Activated CD8-positive, alpha-beta memory T cell treated with anti-CD3 and anti-CD28 coated beads for 24 hours (primary cell): ENCODE results near the gene IL18R1.
"Not testable (repeated sequence)": the region's sequence is repeated elsewhere in the genome, so short reads cannot be mapped to it uniquely, and the experiment has no call there.

Experiments
- DNase-seq: peaks from one replicate; pipeline ENCODE4 v3.0.0-alpha.2; 2020

The IL18R1 gene, protein sequence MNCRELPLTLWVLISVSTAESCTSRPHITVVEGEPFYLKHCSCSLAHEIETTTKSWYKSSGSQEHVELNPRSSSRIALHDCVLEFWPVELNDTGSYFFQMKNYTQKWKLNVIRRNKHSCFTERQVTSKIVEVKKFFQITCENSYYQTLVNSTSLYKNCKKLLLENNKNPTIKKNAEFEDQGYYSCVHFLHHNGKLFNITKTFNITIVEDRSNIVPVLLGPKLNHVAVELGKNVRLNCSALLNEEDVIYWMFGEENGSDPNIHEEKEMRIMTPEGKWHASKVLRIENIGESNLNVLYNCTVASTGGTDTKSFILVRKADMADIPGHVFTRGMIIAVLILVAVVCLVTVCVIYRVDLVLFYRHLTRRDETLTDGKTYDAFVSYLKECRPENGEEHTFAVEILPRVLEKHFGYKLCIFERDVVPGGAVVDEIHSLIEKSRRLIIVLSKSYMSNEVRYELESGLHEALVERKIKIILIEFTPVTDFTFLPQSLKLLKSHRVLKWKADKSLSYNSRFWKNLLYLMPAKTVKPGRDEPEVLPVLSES

DNA sequence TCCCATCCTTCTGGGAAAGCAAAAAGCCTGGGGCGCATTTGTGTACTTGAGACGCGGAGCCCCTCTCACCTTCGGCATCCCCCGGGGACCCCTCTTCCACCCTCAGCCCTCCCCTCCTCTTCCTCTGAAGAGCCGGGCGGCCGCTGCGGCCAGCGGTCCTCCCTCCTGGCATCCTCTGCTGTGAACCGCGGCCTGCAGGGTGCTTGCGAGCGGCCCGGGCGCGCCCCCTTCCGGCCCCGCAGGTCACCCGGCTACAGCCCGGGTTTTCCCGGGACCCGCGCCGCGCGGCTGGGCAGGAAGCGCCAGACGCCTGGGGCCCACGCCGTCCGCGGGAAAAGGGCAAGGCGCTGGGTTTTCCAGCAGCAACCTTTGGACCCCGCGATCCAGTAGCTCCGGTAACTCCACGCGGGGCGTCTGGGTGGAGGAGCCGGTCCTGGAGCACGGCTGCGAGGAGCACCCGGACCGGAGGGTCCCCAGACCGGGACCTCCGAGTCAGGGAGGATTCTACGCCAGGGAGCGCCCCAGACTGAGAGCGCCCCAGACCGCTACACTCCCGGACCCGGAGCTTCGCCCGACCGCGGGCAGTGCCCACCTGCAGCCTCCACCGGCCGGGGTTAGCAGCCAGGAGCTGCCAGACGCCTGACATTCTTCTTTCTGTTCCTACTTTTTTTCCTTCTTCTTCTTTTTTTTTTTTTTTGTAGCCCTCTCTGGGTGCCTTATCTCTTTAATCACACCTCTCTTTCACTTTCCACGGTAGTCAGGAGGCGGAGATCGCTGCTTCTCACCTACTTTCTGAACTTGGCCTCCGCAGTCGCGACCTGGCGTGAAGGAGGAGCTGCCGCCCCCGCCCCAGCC, at the start of gene IL18R1:
TSS of gene IL18R1 (plus strand) at position 271 of the 855 bp plus-strand sequence. CDS start 6,865 bp downstream, outside the sequence.
- DNase-seq = peak; percentile 90

DNA sequence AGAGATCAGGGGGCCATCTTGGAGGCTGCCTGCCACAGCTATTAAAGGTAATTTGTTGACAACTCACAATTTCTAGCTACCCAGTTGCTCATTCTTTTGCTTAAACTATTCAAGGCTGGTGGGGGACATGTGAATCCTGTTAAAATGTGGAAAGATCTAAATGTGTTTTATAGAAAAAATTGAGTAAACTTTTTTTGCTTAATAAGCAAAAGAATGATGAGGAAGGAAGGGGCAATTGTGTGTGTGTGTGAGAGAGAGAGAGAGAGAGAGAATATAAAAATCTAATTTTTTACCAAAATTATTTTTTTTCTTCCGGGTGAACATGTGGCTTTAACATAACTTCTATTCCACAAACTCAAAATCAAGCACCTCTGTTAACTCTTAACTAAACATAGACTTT, 49.5 kb upstream of the IL18R1 start:
- no peak for DNase-seq

DNA sequence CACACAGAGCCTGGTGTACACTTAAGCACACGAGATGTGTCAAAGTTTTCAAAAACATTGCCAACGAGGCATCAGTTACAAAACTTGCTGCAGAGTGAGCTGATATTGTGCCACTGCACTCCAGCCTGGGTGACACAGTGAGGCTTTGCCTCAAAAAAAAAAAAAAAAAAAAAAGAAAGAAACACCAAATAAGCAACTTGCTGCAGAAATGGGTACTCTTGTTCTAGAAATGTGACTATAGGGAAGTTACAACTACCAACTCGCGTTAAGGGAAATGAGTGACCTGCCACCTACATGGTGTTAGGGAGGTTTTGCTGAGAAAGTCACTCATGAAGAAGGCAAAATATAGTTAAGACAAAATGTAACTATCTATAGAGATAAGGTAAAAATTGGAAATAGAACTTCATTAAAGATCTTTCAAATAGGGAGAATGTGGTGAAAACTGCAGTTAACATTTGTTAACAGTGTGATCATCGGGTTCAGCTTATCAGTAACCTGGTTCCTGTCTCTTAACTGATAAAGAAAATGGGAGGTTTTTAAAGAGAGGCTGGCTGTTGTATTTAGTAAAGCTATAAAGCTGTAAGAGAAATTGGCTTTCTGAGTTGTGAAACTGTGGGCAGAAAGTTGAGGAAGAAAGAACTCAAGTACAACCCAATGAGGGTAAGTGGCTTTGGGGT, 44.5 kb upstream of the IL18R1 start, which contains the start of gene IL1RL1:
TSS of gene IL1RL1 (plus strand) at position 600 of the 677 bp plus-strand sequence. CDS start 26,702 bp downstream, outside the sequence.
- no peak for DNase-seq

DNA sequence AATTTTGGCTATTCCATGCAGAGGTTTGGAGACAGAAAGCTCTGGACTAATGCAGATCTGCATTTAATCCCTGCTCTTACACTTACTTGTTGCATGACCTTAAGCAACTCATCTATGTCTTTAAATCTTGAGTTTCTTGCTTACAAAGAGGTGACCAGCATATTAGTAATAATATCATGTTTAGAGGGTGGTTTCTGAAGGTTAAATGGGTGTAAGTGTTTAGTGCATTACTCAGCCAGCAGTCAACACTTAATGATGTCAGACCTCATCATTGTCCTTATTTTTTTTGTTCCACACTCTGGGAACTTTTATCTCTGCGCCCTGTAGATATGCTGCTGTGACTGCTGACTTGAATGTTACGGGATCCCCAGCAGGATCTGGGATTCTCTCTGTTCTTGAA, 42.6 kb upstream of the IL18R1 start:
- no peak for DNase-seq

DNA sequence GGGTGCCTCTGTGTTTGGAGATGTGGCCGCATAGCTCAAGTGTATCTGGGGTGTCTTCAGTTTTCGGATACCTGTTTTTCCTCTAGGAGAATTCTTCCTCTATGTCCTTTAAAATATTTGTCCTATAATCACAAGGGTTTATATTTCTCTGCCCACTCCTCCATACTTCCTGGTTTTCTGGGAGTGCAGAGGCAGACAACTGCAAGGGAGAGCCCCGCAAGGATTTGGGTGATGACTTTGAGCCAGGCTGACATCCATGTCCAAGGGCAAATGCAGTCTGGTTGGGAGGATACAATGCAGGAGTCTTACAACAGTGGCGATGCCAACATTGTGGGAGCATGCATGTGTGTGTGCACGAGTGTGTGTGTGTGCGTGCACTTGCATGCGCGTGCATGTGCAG, 42.1 kb upstream of the IL18R1 start:
- DNase-seq = no peak

DNA sequence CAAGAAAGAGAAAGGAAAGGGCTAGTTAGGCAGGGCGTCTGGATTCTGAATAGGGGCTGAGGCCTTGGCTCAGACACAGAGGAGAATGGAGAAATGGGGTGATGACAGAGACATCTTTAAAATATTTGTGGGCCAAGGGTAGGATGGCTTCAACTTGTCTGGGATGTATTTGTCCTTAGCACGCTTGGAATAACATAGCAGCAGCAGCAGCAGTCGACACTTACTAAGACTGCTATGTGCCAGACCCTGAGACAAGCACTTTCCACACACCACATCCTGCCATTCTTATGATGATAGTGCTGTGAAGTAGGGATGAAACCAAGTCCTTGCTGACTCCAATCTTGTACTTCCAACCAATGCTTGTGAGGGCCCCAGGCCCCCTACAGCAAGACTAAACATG, 41.6 kb upstream of the IL18R1 start:
- DNase-seq = no peak

DNA sequence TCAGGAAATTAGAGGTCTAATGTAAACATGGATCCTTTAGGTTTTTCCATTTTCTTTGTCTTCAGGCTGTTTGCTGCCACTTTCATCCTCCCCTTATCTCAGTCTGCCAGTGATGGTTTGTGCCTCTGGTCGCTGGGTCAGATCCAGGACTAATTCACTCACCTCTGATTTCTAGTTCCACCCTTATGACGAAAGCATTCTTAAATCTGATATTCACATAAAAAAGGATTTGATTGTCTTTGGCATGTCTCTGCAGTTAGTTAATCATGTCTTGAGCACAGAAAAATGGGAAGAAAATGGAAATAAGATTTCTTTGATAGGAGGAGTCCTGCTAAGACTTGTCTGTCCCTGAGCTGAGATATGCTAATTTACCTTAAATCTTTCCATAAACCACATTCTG, 39.7 kb upstream of the IL18R1 start:
- DNase-seq = no peak

DNA sequence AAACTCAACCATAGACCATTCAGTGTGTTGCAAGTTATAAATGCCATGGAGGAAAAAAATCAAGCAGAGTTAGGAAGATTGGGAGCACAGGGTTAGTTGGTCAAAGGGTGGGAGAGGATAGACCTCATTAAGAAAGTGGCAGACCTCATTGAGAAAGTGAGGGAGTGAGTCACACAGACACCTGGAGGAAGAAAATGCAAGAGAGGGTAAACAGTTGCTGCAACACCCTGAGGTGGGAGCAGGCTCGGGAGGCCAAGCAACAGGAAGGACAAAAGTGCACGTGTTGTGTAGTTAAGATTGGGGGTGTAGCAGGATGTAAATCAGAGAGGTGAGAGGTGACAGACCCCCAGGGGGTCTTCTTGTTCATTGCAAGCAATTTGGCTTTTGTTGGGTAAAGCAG, 37.9 kb upstream of the IL18R1 start:
- DNase-seq = no peak

DNA sequence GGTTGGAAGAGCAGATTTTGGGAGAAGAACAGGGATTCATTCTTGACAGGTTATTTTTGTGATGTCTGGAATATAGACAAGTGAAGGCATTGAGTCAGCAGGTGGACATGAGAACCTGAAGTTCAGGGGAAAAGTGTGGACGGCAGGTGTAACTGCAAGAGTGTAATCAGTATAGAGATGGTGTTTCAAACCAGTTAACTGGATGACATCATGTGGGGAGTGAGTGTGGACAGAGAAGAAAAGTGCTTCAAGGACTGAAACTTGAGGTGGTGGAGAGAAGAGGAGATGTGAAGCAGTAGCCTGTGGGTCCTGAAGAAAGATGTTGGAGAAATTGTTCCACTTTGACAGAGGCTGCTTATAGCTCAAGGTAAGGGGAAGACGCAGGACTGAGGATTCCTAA, 37.2 kb upstream of the IL18R1 start:
- DNase-seq = no peak

DNA sequence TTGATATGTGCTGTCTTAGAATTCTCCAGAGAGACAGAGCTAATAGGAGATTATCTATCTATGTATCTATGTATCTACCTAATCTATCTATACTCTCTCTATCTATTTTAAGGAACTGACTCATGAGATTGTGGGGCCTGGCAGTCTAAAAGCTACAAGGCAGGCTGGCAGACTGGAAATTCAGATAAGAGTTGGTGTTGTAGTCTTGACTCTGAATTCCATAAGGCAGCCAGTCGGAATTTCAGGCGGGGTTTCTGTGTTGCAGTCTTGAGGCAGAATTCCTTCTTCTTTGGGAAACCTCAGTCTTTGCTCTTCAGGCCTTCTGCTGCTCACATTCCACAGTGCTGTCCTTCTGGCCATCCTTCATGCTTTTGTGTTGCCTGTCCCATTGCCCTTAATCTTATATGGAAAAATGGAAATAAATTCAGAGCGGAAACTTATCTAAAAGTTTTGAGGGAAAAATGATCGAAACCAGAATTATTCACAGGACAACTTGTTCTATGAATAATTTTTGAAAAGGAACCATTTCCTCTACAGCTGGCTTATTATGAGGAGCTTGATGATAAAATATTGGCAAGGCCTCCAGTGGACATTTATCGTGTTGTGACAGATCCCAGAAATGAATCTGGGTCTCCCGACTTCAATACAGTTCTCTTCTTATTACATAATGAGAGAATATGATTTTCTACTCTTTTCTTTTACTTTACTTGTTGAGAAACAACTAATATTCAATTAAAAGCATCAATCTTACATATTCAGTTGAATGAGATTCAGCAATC, 33.5 kb upstream of the IL18R1 start:
- DNase-seq = no peak

DNA sequence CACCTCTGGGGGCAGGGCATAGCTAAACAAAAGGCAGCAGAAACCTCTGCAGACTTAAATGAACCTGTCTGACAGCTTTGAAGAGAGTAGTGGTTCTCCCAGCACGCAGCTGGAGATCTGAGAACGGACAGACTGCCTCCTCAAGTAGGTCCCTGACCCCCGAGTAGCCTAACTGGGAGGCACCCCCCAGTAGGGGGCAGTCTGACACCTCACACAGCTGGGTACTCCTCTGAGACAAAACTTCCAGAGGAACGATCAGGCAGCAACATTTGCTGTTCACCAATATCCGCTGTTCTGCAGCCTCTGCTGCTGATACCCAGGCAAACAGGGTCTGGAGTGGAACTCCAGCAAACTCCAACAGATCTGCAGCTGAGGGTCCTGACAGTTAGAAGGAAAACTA, 30.7 kb upstream of the IL18R1 start:
- not testable (repeated sequence) for DNase-seq

DNA sequence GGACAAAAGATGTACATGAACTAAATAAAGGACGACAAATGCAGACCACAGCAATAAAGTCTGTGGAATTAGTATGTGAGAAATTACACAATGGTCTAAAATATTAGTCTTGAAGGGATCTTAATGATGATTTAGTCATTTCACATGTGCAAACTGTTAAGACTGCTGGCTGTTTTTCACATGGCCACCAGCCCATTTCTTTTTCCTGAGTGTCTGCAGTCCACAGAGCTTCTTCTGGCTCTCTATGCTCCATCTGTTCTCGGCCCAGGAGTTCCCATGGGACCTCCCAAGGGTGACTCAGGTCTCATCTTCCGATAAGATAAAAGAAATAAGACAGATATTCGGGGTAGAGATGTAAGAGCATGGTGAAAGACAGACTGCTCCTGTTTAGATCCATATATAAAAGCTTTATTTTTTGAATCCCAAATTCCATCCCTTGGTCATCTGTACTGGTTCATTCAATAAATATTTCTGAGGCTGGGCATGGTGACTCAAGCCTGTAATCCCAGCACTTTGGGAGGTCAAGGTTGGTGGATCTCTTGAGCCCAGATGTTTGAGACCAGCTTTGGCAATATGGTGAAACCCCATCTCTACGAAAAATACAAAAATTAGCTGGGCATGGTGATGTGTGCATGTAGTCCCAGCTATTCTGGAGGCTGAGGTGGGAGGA, 24.1 kb upstream of the IL18R1 start:
- DNase-seq = no peak

DNA sequence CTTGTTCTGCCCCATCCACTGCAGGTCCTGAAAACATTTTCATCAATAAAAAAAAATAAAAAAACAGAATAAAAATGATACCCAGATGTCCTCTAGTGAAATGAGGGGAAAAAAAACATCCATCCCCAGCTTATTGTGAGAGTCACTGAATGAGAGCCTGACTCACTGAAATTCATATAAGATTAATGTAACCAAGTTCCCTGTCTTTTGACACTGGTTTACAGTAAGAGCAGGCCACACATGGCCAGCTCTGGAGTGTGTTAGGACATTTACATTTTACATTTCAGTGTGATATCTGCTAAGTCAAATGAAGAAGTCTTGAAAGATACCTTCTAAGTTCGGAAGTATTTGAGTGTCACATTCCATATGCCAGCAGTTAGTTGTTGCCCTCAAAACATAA, 21.1 kb upstream of the IL18R1 start:
- no peak for DNase-seq

DNA sequence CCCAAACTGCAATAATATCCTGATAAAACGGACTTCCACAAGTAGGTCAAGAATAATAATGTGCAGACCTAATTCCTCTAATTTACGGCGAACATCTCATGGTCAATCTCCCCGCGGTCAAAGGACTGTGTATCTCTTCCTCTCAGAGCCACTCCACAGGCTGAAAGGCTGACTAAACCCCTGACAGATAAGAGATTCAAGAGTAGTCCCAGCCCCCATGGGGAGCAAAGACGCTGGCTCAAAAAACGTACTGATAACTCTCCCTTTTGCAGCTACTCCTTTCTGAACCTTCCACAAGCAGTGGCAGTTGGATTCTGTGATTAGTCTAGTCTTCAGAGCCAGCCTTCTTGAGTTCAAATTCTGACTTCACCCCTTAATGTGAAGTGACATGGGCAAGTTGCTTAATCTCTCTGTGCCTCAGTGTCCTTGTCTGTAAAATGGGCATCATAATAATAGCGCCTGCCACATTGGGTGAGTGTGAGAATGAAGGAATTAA, 19.7 kb upstream of the IL18R1 start:
- DNase-seq = no peak

DNA sequence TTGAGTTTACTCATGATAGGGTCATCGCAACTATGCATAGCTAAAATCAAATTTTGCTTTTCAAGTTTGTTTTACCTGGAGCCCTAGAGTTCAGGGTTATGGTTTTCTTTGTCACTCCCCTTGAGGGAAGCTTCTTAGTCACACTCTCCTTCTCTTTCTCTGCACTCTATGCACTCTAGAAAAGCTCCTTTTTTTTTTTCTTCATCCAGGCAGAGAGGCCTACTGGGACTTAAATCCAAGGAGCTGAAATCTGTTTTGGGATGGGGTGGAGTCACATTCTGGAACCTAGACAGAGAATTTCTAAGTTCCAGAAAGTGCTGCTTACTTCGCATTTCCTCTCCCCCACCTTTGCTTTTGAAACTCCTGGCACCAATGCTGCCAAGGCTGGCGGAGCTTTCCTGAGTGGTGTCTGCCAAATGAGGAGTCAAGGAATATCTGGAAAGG, 19.1 kb upstream of the IL18R1 start:
- DNase-seq = no peak

DNA sequence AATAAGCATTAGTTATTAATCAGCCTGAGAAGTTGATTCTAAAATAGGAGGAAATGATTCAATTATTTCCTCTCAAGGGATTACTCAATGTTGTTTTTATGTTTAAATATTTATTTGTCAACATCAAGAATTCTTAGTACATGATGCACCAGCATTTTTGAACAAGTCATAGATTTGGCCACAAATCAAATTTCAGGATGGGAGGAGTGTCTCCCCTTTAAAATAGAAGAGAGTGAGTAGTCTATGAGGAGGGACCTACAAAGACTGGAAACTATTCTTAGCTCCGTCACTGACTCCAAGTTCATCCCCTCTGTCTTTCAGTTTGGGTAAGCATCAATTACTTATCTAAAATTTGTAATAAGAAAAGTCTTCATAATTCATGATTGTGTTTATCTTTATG, 18.6 kb upstream of the IL18R1 start:
- no peak for DNase-seq

DNA sequence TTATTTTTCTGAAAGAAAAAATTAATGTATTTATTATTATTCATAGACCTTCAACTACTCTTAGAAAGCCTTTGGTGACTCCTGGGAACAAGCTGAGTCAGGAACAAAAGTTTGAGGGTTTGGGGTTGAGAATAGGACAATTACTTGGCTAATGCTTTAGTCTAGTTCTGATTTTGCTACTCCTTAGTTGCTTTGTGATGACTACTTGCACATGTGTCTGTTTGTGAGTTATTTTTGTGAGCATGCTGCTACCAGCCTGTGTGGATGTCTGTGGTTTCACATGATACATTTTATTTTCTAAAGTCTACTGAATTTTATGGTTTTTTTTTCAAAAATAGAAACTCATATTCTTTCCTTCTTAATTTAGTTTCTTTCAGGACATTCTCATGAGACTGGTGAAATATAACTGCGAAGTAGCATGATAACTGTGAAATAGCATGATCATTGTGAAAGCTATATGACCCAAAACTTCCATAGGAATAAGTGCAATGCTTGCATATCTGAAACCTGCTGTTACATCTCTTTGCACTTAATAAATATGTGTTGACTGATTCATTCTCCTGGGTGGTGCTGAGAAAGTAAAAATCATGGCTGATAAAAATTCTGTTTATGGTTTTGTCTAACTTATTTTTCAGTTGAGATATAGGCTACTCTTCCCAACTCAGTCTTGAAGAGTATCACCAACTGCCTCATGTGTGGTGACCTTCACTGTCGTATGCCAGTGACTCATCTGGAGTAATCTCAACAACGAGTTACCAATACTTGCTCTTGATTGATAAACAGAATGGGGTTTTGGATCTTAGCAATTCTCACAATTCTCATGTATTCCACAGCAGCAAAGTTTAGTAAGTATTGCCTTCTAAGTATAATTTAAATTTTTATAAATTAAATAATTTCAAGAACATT, 17.9 kb upstream of the IL18R1 start:
- DNase-seq = no peak

DNA sequence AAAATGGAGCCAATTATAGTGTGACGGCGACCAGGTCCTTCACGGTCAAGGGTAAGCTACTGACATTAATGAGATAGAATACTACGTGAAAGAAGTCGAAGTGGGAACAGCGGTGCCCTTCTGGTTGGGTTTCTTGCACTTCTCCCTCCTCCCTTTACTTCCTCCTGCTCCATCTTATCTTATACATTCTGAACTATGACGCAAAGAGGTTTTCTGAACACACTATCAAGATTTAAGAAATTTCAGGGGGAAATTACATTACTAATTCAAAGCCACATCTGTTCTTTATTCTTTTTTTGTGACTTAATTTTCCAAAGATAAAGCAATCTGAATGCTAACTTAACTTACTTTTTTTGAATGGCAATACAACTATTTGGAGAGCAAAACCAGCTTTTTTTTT, 14.8 kb upstream of the IL18R1 start:
- DNase-seq = no peak

DNA sequence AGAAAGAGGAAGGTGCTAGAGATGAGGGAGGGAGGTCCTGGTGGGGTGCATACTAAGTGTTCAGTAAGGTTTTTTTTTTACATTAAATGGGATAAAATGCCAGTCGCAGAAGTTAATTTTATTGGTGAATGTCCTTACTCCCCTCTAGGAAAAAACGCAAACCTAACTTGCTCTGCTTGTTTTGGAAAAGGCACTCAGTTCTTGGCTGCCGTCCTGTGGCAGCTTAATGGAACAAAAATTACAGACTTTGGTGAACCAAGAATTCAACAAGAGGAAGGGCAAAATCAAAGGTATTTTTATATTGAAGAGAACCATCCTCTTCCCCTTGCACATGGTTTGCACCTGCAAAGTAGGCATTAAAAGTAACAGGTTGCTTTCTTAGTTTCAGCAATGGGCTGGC, 12.7 kb upstream of the IL18R1 start:
- no peak for DNase-seq

DNA sequence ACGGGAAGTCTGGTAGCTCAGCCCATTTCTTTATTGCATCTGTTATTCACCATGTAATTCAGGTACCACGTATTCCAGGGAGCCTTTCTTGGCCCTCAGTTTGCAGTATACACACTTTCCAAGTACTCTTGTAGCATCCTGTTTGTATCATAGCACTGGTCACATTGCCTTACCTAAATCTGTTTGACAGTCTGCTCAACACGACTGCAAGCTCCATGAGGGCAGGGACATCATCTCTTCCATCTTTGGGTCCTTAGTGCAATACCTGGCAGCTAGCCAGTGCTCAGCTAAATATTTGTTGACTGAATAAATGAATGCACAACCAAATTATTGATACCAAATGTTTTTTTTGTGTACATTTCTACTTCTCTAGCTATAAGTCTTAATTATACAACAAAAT, 11.2 kb upstream of the IL18R1 start:
- DNase-seq = no peak
